K562 (cell line): ENCODE measurements around the gene GDAP2. TPM values are rescaled to one million over a fixed set of nuclear protein-coding genes. Genes with fewer than 3 reads are reported as not detected.

Source experiments
- CTCF ChIP-seq, 3 experiments: IDR thresholded peaks in 2 of 3; conservative IDR thresholded peaks in 1 of 3; 2 replicates each; pipeline ENCODE4 v1.5.1; 2011 to 2012; ENCODE audit warnings: low read length in 3 of 3, mild to moderate bottlenecking in 3 of 3, control low read depth in 2 of 3, improper control_type of control experiment in 1 of 3, inconsistent platforms in 1 of 3, low read depth in 1 of 3, mixed read lengths in 1 of 3, moderate library complexity in 1 of 3; ENCODE audit not compliant: insufficient read depth in 2 of 3
- DEAF1 ChIP-seq: fragments of 450-650 bp; formaldehyde crosslinking; IDR thresholded peaks from 2 replicates; pipeline ENCODE4 v1.4.0; 2020; ENCODE audit warnings: mild to moderate bottlenecking, moderate library complexity
- HNRNPH1 ChIP-seq: fragments of 200-400 bp; formaldehyde crosslinking; optimal IDR thresholded peaks from 2 replicates; pipeline ENCODE3; 2017; ENCODE audit warnings: low read depth, mild to moderate bottlenecking, low read length, moderate library complexity
- MTA1 ChIP-seq: fragments of 450-650 bp; IDR thresholded peaks from 2 replicates; pipeline ENCODE4 v1.6.1; 2017; ENCODE audit warnings: borderline replicate concordance
- PHF8 ChIP-seq: fragments of 200-600 bp; sonication (generic); IDR thresholded peaks from 2 replicates; pipeline ENCODE4 v1.6.1; 2012; ENCODE audit warnings: mixed run types, mild to moderate bottlenecking, inconsistent platforms, low read length, moderate library complexity, borderline replicate concordance
- SMAD4 ChIP-seq: fragments of 250-450 bp; sonication (Bioruptor Pico); conservative IDR thresholded peaks from 2 replicates; pipeline ENCODE4 v1.8.0; 2021; ENCODE audit warnings: inconsistent platforms, mild to moderate bottlenecking, moderate library complexity
- SMC3 ChIP-seq: conservative IDR thresholded peaks from 2 replicates; pipeline ENCODE4 v1.6.1; 2011; ENCODE audit warnings: low read depth, low read length, improper control_type of control experiment; ENCODE audit not compliant: insufficient read depth
- ZNF121 ChIP-seq: sonication (generic); formaldehyde crosslinking; conservative IDR thresholded peaks from 2 replicates; pipeline ENCODE4 v1.8.0; 2022; ENCODE audit warnings: missing genetic modification reagents
- polyA plus RNA-seq, 8 experiments: library from polyadenylated mRNA; depleted of rRNA in 4 of 8; stranded (reverse) in 5 of 8; unstranded in 3 of 8; fragments of >200 nt; fragmentation: Nextera tagmentation in 2 of 8; fragmentation: Illumina TruSeq in 1 of 8; extraction: Ambion mirVana in 2 of 8; extraction: Trizol in 1 of 8; gene quantifications; 2 replicates each; pipeline versions ENCODE4 v1.2.1 to v1.2.3, GENCODE V29; 2011 to 2014; ENCODE audit warnings: inconsistent platforms in 1 of 8, missing spikeins in 1 of 8
- total RNA-seq, 7 experiments: library from RNA; depleted of rRNA in 6 of 7; stranded (reverse); fragments of >200 nt in 6 of 7; fragmentation: Illumina TruSeq in 2 of 7; extraction: Trizol in 2 of 7; gene quantifications; 2 replicates each; pipeline versions ENCODE4 v1.2.1 to v1.2.3, GENCODE V29; 2011 to 2021; ENCODE audit warnings: low replicate concordance in 1 of 7

The GDAP2 gene
- total and polyA plus RNA-seq, 9 of the 15 experiments (the other 6 are each of a cell fraction or from before 2014, with no cell fraction given), result 4.1 to 23.1 (median 13.2) TPM

GRCh38 chr1:117895482-117896114 lies 33.8 kb downstream of the GDAP2 start (continued):
- TF ChIP-seq DEAF1, result peak; percentile 46; the same call in 1 of the 2 replicates
- no peak for TF ChIP-seq SMAD4
- peak; percentile 69 for TF ChIP-seq ZNF121 (CRISPR knock-in tag)
- TF ChIP-seq PHF8, result no peak
- TF ChIP-seq MTA1, result no peak
- no peak for TF ChIP-seq HNRNPH1
- peak; percentile 73 to 90 (median 82) for TF ChIP-seq CTCF (IDR thresholded peaks at IDR 0.05 in 2 of 3, conservative IDR thresholded peaks at IDR 0.05 in 1 of 3; ENCODE audit: insufficient read depth in 2 of 3, low read depth in 1 of 3, low read length in 3 of 3)
- peak; percentile 64 for TF ChIP-seq SMC3
